Heart right ventricle (tissue), 16 donors: ENCODE results near the gene B4GALT5. TPM values are rescaled to one million over a fixed set of nuclear protein-coding genes. Genes with fewer than 3 reads are reported as not detected.

ENCODE experiments used
- ATAC-seq, 8 donors: fragments of 200-7000 bp; cut with Tn5 transposase; one replicate each; pipeline ENCODE4 v1.9.1; 2020; ENCODE audit warnings: mild to moderate bottlenecking in 8 of 8, moderate library complexity in 8 of 8, moderate number of reproducible peaks in 1 of 8
- DNase-seq, 2 donors: peaks; one replicate each; pipeline ENCODE4 v3.0.0-alpha.2; 2020
- H3K27ac ChIP-seq, 10 donors: fragments of 200-600 bp; sonication (generic) in 2 of 10; one replicate each; pipeline versions ENCODE4 v1.5.0 to v1.8.0; 2020 to 2022; ENCODE audit warnings: mild to moderate bottlenecking in 3 of 10
- H3K27me3 ChIP-seq, 7 donors: fragments of 200-600 bp; one replicate each; pipeline ENCODE4 v1.8.0; 2021 to 2022; ENCODE audit warnings: mild to moderate bottlenecking in 2 of 7
- H3K36me3 ChIP-seq, 9 donors: fragments of 200-600 bp; sonication (generic) in 1 of 9; one replicate each; pipeline versions ENCODE4 v1.5.0 to v1.8.0; 2020 to 2022; ENCODE audit warnings: mild to moderate bottlenecking in 2 of 9
- H3K4me1 ChIP-seq, 9 donors: fragments of 200-600 bp; sonication (generic) in 1 of 9; one replicate each; pipeline versions ENCODE4 v1.5.0 to v1.8.0; 2020 to 2022; ENCODE audit warnings: mild to moderate bottlenecking in 4 of 9
- H3K4me3 ChIP-seq, 10 donors: fragments of 200-600 bp; sonication (generic) in 2 of 10; one replicate each; pipeline versions ENCODE4 v1.5.0 to v1.8.0; 2020 to 2022; ENCODE audit warnings: mild to moderate bottlenecking in 7 of 10, moderate library complexity in 2 of 10
- H3K9me3 ChIP-seq, 11 donors: fragments of 200-600 bp in 10 of 11; sonication (generic) in 2 of 11; one replicate each; pipeline versions ENCODE4 v1.5.0 to v1.8.0; 2013 to 2022; ENCODE audit warnings: mild to moderate bottlenecking in 2 of 11, control low read depth in 1 of 11, moderate library complexity in 1 of 11
- WGBS, 2 donors: extraction: QIAGEN DNeasy Blood & Tissue Kit; methylation state at CpG; one replicate each; pipeline ENCODE4 v1.1.7; 2013; ENCODE audit warnings: inconsistent platforms in 1 of 2; 5-methylcytosine and 5-hydroxymethylcytosine counted together
- intact Hi-C, 10 donors: fragments of 100-400 bp; cut with DNase I; formaldehyde crosslinking; loops; one replicate each; pipeline versions ENCODE4 v1.11.1 to v1.14.2; 2022
- polyA plus RNA-seq, 2 donors: library from polyadenylated mRNA; stranded (reverse); fragments of 200-250 nt; gene quantifications; one replicate each; pipeline ENCODE4 v1.2.3, GENCODE V29; 2013
- total RNA-seq, 10 donors: library from RNA; stranded (reverse); fragmentation: NEBNext Ultra II Directional in 3 of 10; extraction: Animal tissue kit (Norgen Biotek cat#: 25700) in 3 of 10; gene quantifications; one replicate each; pipeline versions ENCODE4 v1.2.1 to v1.2.4, GENCODE V29; 2021 to 2023
- TF ChIP-seq, protein P1 (sequence below), 9 donors: fragments of 200-600 bp; sonication (generic) in 2 of 9; IDR thresholded peaks; one replicate each; pipeline versions ENCODE4 v1.5.0 to v1.8.0; 2021 to 2022; ENCODE audit warnings: antibody characterized with exemption in 9 of 9, mild to moderate bottlenecking in 5 of 9, moderate library complexity in 1 of 9
- donor health status: Arrhythmogenic right ventricular cardiomyopathy.
- donor health status: ischemic (EF 13 %, LVEDD 7.1; RV severe dilation, severe dysfunction).
- donor health status: healthy with polysubstance abuse.
- donor health status: DM: no; HTN: yes; CAD: no.
- donor health status: DM: no; HTN: no; CAD: no.
- donor health status: ischemic (EF 25% LVEDD 6.9; RV normal size, moderate dysfunction).
- donor health status: ischemic (EF 25% LVEDD 5.7; RV mildly dilated, moderate dysfunction).
- donor health status: healthy.
- donor health status: DM: yes; HTN: yes; CAD: no.
- donor health status: Ischemic cardiomyopathy.
- donor health status: ischemic (EF 35%, LVEDD 5.7; RV mildly dilated, moderate dysfunction).
- donor health status: nonischemic (EF 11% LVEDD 7.7; RV severe dilation, severe dysfunction).
- donor health status: DM: yes; HTN: yes; CAD: no.
- donor health status: PGD.
- donor health status: ischemic (EF 29% LVEDD 5.4; RV normal size, mild dysfunction).
- donor health status: nonischemic (EF 23%, LVEDD 6.1; RV moderate dilation, normal function).

B4GALT5 gene
- total and polyA plus RNA-seq, 12 donors, result 7.4 to 61.6 (median 29.6) TPM

DNA sequence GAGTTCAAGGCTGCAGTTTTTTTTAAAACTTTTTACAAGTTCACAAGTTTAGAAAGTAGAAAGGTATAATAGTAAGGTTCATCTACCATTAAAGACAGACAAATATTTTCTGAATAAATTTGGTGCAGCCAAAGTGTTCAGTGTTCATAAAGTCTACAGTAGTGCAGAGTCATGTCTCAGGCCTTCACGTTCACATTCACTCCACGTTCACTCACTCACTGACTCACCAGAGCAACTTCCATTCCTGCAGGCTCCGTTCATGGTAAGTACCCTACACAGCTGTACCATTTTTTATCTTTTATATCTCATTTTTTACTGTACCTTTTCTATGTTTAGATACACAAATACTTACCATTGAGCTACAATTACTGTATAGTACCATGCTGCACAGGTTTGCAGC lies 67.6 kb downstream of the B4GALT5 start:
- 91 to 95% methylated on average over 3 of the region's 3 CpGs for WGBS, 2 donors
- no peak overlapping the region for H3K27ac ChIP-seq
- TF ChIP-seq, protein P1, sequence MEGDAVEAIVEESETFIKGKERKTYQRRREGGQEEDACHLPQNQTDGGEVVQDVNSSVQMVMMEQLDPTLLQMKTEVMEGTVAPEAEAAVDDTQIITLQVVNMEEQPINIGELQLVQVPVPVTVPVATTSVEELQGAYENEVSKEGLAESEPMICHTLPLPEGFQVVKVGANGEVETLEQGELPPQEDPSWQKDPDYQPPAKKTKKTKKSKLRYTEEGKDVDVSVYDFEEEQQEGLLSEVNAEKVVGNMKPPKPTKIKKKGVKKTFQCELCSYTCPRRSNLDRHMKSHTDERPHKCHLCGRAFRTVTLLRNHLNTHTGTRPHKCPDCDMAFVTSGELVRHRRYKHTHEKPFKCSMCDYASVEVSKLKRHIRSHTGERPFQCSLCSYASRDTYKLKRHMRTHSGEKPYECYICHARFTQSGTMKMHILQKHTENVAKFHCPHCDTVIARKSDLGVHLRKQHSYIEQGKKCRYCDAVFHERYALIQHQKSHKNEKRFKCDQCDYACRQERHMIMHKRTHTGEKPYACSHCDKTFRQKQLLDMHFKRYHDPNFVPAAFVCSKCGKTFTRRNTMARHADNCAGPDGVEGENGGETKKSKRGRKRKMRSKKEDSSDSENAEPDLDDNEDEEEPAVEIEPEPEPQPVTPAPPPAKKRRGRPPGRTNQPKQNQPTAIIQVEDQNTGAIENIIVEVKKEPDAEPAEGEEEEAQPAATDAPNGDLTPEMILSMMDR (IDR thresholded peaks at IDR 0.05), result no peak
- H3K27me3 ChIP-seq, result no peaks in the 10 kb centered on the region
- ATAC-seq (no peak), DNase-seq (no peak)
- H3K9me3 ChIP-seq, result no peaks in the 10 kb centered on the region
- peaks cover 0 to 96% (median 47%) of the 10 kb centered on the region in 9 donors for H3K36me3 ChIP-seq
- no peaks in the 10 kb centered on the region for H3K4me1 ChIP-seq
- H3K4me3 ChIP-seq, result no peak overlapping the region
- intact Hi-C loops, result no loop called here

DNA sequence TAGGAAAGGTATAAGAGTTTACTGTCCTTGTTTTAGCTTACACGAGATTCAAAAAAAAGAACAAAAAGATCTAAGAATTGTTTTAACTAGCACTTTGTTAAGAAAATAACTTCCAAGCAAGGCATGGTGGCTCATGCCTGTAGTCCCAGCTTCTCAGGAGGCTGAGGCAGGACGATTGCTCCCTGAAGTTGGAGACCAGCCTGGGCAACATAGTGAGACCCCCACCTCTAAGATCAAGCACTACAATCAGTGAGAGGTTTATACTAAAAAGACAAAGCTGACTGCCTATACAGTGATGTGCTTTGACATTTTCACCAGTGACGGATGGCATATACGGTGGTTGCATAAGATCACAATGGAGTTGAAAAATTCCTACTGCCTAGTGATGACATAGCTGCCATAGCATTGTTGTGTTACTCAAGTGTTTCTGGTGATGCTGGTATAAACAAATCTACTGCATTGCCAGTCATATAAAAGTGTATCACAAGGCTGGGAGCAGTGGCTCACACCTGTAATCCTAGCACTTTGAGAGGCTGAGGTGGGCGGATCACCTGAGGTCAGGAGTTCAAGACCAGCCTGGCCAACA lies 68.6 kb downstream of the B4GALT5 start:
- intact Hi-C loops, result no loop called here

DNA sequence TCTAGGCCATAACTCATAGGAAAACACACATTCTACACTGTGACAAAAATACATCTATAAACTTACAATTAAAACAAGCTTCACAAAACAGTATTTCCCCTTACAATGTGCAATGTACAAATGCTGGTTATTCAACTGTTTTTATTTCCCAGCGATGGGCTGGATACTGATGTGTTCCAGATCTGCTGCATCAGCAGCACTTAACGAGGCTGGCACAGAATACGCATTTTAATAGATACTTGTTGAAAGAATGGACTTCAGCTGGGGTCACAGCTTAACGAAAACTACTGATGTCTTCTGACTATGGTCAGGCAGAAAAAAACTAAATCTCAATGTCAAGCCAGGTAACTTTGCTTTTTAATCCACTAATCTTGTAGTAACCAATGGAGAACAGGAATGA lies 70.9 kb downstream of the B4GALT5 start:
- no peak overlapping the region for H3K4me3 ChIP-seq
- ATAC-seq, result no peak
- H3K4me1 ChIP-seq, result no peaks in the 10 kb centered on the region
- 78 to 81% methylated on average over 4 of the region's 4 CpGs for WGBS, 2 donors
- no peak overlapping the region for H3K27ac ChIP-seq
- no peaks in the 10 kb centered on the region for H3K9me3 ChIP-seq
- intact Hi-C loops, result no loop called here
- TF ChIP-seq, protein P1 (IDR thresholded peaks at IDR 0.05), result no peak
- peaks cover 0 to 100% (median 46%) of the 10 kb centered on the region in 9 donors for H3K36me3 ChIP-seq
- DNase-seq, result no peak
- H3K27me3 ChIP-seq, result no peaks in the 10 kb centered on the region

More for the DNA sequence above, 68.6 kb downstream of the B4GALT5 start:
- Histone ChIP-seq H3K4me3 (no peak overlapping the region), H3K9me3 (no peaks in the 10 kb centered on the region), H3K27ac (no peak overlapping the region), H3K4me1 (no peaks in the 10 kb centered on the region), H3K27me3 (no peaks in the 10 kb centered on the region), H3K36me3 (peaks cover 0 to 99% (median 51%) of the 10 kb centered on the region in 9 donors)
- TF ChIP-seq, protein P1 (IDR thresholded peaks at IDR 0.05), result no peak
- no peak for ATAC-seq
- no peak for DNase-seq
- WGBS, 2 donors, result 95% methylated on average over 5 of the region's 5 CpGs

DNA sequence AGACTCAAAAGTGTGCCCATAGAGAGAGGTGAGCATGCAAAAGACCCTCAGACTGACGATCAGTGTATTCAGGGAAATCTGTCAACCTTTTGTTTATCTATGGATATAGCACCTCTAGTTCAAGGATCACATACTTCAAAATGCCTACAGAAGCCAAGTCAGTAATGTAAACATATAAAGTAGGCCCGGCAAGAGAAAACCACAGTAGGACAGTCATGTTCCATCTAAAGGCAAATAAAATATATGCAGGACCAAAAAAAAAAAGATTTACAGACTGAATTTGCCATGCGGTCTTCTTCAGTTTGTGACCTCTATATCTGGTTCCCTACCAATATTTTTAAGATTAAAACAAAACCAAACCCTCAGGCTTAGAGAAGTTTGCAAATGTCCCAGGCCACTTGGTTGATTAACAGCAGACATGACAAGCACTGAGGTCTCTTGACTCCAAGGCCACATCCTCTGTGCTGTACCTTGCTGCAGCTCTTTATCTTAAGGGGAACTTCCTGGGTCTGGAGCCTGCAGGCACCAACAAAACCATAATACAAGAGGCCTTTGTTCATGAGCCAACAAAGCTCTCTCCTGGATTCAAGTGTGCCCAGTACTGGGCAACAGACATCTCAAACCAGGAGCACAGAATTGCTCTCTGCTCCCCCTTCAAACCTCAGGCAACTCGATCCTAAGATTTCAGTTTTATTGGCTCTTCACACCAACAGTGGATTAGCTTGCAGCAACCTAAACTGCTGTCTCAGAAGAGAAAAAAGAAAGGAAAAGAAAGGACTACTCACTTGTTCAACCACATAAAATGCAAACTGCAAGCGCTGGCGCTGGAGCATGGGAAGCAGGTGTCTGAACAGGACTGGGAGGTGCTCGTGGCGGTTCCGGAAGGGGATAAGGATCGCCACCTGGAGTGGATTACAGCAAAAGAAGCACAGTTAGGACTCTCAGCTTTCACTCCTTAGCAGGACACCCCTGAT lies 71.7 kb downstream of the B4GALT5 start:
- H3K36me3 ChIP-seq, result peaks cover 0 to 100% (median 47%) of the 10 kb centered on the region in 9 donors
- H3K4me3 ChIP-seq, result no peak overlapping the region
- no peaks in the 10 kb centered on the region for H3K9me3 ChIP-seq
- WGBS, 2 donors, result 88 to 91% methylated on average over 10 of the region's 10 CpGs
- no peak overlapping the region for H3K27ac ChIP-seq
- no peak for ATAC-seq
- H3K4me1 ChIP-seq, result peaks cover 0 to 7% (median 0%) of the 10 kb centered on the region in 9 donors
- no peak for DNase-seq
- intact Hi-C loops, result no loop called here
- H3K27me3 ChIP-seq, result no peaks in the 10 kb centered on the region
- TF ChIP-seq, protein P1 (IDR thresholded peaks at IDR 0.05), result no peak
